HG03196 (cell line): Measurements from ENCODE around the gene SLC26A2.
A peak's percentile ranks its signal among the peaks of the same experiment; 100 is the strongest.
"Not testable (repeated sequence)": the region's sequence is repeated elsewhere in the genome, so short reads cannot be mapped to it uniquely, and the experiment has no call there.

Experiments used
- ATAC-seq: cut with Tn5 transposase; IDR thresholded peaks from one replicate; pipeline ENCODE4 v1.9.1; 2021; ENCODE audit not compliant: unreplicated experiment

SLC26A2 gene

GRCh38 chr5:150000990-150001659 is 40.6 kb downstream of the SLC26A2 start:
- peak; percentile 1 for ATAC-seq

DNA sequence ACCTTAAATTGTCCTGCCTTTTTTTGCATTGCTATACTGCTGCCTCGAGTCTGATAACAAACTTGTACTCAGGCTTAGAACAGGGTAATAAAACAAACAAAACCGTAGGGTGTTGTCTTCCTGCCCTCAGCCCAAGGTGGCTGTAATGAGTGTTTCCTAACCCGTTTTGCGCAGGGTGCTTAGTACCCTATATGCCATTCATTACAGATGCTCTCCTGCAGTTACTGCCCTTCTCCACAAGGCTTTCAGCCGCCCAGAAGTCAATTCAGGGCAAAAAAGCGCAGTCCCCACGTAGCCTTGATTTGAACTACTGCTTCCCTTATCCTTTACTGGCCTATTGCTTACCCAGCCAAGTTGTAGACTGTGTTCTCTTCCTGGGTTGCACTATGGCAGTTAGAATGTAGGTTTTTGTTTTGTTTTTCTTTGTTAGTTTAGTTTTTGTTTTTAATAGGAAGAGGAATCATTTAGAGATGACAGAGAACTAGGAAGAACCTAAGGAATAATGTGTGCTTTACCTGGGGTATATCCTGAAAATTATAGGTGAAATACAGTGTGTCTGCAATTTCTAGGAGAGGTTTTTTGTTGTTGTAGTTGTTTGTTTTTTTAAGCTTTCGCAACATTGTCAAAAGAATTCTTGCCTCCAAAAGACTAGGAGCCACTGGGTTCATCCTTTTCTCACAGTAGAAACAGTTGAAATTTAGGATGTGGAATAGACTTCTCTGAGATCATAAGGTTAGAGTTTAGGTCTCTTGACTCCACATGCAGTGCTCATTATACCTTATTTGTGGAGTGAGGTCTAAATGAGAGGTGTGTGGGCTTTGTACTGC is 41.3 kb downstream of the SLC26A2 start:
- peak; percentile 57 for ATAC-seq

GRCh38 chr5:150006318-150006717 is 45.8 kb downstream of the SLC26A2 start:
- no peak for ATAC-seq

DNA sequence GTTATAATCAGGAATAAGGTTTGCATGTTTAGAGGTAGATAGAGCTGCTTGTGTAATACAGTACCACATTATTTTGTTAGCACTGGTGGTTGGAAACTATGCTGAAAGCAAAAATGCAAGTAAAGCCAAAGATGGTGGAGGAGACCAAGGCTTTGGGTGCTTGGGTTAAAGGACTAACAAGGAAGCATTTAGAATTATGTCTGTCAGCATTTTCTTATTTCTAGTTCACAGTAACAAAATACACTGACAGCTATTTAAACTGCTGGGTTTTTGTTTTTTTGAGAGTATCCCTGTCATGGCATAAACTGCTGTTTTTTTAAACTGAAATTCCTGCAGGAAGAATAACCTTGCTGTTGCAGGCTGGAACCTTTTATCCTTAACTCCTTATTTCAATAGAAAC is 46.5 kb downstream of the SLC26A2 start:
- no peak for ATAC-seq

GRCh38 chr5:150009671-150010387 is 49.3 kb downstream of the SLC26A2 start:
- no peak for ATAC-seq

GRCh38 chr5:150013931-150014330 is 53.4 kb downstream of the SLC26A2 start:
- no peak for ATAC-seq

GRCh38 chr5:150014456-150014855 is 53.9 kb downstream of the SLC26A2 start:
- no peak for ATAC-seq

GRCh38 chr5:150015415-150015814 is 54.9 kb downstream of the SLC26A2 start:
- no peak for ATAC-seq

DNA sequence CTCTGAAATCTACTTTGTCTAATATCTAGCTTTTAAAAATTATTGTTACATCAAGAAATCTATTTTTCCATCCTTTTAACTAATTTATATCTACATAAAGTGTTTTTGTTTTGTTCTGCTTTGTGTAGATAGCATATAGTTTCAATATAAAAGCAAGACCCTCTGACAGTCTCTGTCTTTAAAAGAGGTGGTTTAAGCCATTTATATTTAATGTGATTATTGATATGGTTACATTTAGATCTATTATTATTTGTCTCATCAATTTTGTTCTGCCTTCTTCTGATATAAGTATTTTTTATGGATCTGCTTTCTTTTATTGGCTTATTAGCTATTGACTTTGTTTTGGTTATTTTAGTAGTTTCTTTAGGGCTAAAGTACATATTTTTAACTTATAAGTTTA is 56.0 kb downstream of the SLC26A2 start:
- ATAC-seq: no peak

DNA sequence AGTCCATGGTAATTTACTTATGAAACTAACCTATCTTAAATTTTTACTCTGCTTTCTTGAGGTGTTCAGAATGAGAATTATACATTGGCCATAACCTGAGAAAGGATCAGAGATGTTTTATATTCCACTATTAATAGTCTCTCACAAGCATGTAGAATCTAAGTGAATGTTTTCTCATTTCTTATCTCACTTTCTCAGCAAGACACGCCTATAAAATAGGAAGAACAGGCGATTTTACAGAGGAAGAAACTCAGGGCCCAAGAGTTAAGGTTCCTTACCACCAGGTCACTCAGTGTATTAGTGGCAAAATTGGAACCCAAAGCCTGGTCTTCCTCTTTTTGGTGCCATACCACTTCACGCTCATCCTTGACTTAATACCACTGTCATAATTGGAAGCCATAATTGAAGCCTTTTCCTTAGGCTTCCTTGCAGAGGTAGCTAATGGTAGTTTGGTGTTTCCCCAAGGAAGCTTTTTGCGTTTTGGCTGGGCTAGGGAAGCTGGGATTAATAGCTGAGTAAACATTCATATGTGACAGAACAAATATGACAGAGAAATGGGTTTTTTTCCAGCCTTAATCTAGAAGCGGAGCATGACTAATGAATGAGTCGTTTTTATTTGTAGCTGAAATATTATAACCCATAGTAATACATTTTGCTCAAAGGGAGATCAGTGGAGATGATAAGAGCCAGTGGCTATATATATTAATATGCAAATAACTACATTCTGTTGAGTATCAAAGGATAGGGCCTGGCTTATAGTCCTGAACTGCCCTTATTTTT is 56.9 kb downstream of the SLC26A2 start:
- ATAC-seq: no peak

DNA sequence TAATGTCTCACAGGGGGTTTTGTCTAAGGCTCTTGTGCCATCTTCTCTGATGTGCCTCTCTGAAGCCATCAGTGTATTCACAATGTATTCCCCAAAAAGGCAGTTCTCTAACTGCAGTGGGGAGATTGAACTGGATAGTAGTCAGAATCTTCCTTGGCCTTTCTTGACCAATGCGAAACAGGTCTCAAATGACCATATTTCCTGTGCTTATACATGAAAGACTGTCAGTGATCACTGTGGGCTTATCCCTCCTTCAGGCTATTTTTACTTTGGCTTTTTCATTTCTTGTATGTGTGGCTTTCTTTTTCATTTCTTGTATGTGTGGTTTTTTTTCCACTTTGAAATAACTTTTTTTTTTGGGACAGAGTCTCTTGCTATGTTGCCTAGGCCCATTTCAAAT is 59.7 kb downstream of the SLC26A2 start:
- ATAC-seq: no peak

DNA sequence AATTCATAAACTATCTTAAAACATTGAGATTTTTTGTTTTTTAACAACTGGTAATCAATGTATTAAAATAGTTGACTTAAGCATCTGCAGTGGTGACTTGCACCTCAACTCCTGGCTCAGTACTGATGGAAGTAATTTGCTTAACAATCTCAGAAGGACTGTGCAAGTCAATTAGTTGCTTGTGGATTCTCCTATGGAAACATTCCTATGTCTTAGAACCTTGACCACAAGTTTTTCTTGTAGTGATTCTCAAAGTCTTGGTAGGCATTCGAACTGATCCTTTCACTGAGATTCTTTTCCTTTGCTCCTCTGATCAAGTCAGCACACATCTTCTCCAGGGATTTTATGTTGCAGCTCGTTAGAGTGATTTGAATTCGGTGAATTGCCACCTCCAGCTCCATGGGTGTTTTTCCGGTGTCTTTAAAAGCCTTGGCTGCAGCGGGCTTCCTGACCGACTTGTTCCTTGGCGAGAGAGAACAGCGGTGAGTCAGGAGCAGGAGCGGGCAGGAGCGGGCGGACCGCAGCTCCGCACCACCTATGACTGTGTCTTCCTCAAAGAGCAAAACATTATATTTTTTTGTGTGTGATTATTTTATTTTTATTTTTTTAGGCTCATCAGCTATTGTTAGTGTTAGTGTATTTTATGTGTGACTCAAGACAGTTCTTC is 61.1 kb downstream of the SLC26A2 start:
- no peak for ATAC-seq

- ATAC-seq: no peak
These were observed 61.6 kb downstream of the SLC26A2 start for GRCh38 chr5:150022158-150022531.

GRCh38 chr5:150022681-150023080 is 62.1 kb downstream of the SLC26A2 start:
- ATAC-seq: no peak

DNA sequence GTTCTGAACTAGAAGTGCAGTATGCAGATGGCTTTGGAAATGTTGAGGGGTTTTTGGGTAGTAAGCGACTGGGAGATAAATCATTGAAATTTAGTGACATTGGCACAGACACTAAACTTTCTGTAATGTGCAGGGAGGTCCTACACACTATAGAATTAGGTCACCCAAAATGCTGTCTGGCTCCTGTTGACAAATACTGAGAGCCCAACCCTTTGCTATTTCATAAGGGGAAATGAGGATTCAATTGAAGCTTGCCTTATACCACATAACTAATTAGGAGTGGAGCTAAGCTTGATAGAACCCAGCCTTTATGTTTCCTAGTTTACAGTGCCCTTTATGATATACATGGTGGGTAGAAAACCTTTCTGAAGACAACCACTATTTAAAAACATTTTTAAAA is 62.6 kb downstream of the SLC26A2 start:
- ATAC-seq: no peak

GRCh38 chr5:150024346-150024984 is 63.9 kb downstream of the SLC26A2 start:
- ATAC-seq: no peak

GRCh38 chr5:150026682-150027172 is 66.2 kb downstream of the SLC26A2 start:
- ATAC-seq: no peak

GRCh38 chr5:150028047-150028446 is 67.5 kb downstream of the SLC26A2 start:
- not testable (repeated sequence) for ATAC-seq

DNA sequence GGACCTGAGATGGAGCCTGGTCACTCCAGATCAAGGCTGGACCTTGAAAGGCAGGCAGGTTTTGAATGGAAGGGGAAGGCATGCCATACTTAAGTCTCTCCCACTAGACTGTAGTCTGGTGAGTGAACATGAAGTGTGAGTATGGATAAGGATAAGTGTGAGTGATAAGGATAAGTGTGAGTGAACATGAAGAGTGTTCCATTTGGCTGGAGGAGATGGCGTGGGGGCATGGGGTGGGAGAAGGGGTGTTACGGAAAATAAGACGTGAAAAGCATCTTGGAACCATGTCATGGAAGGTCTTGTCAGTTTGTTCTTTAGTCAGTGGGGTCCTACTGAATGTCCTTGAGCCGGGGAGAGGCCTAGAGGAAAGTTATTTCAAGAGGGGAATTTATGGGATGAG is 72.8 kb downstream of the SLC26A2 start:
- ATAC-seq: no peak

DNA sequence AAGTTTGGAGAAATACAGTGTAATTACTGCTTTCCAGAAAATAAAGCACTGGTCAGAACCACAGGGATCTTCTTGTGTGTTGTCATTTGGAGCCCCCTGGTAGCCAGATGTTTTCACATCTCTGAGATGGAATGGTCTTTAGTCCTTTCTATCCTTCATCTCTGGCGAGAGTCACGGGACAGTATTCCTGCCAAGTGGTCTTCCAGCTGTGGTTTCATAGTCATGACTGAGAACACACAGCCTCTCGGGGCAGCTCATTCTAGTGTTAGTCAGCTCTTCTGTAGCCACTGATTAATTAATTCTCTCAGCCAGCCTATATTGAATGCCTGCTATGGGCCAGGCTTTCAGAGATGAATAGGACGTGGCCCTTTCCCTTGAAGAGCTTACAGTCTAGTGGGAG is 74.1 kb downstream of the SLC26A2 start:
- no peak for ATAC-seq
